HG03108 (cell line): Measurements from ENCODE around the gene STARD3NL.
A peak's percentile ranks its signal among the peaks of the same experiment; 100 is the strongest.
"Not testable (repeated sequence)": the region's sequence is repeated elsewhere in the genome, so short reads cannot be mapped to it uniquely, and the experiment has no call there.

Experiments used
- ATAC-seq: cut with Tn5 transposase; IDR thresholded peaks from one replicate; pipeline ENCODE4 v1.9.1; 2021; ENCODE audit warnings: moderate library complexity; ENCODE audit not compliant: unreplicated experiment

Gene STARD3NL

DNA sequence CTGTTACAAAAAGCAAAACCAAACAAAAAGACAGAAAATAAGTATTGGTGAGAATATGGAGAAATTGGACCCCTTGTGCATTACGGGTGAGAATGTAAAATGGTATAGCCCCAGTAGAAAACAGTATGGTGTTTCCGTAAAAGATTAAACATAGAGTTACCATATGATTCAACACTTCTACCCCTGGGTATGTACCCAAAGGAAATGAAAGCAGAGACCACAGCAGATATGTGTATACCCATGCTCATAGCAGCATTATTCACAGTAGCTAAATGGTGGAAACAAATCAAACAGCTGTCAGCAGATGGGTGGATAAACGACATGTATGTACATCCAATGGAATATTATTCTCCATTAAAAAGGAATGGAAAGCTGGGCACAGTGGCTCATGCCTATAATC is 42.4 kb downstream of the STARD3NL start:
- peak; percentile 48 for ATAC-seq

DNA sequence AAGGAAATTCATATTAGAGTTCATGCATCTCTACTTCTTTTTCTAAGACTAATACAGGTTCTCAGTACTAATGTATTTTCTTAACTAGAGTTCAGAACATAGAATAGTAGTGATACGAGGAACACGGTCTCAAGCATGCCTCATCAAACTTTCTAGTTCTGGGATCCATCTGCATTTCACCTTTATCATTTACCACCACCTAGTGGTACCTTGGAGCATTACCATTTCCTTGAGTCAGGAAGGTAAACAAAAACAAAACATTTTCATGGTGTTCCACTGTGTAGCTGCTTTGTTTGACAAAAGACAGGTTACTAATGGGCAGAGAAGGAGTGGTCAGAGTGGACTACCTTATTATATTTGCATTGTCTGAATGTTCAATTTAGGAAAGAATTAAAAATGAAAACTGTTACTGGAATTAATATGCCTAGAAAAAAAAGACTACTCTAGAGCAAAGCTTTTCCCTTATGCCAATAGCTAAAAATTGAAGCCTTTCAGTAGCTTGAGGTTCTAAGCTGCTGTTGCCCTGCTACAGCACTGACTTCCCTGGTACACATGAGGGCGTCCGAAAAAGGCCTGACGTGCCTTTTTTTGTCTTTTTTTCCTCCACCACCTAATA is 44.5 kb downstream of the STARD3NL start:
- ATAC-seq = peak; percentile 45

DNA sequence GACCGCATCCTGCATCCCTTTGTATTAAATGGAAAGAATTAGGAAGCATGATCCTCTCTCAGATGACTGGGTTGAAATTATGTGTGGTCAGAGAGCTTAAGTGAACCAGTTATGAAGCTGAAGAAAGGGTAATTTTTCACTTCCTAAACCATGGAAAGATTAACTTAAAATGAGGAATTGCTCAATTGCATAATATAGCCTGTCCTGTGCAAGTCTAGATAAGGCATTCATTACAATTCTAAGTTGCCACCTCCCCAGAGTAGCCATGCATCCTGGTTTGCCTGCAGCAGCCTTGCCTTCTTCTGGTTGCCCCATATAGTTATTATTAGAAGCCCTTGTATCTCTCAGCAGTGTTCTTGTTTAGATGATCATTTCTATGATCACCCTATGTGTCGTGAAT is 45.3 kb downstream of the STARD3NL start:
- ATAC-seq = no peak

DNA sequence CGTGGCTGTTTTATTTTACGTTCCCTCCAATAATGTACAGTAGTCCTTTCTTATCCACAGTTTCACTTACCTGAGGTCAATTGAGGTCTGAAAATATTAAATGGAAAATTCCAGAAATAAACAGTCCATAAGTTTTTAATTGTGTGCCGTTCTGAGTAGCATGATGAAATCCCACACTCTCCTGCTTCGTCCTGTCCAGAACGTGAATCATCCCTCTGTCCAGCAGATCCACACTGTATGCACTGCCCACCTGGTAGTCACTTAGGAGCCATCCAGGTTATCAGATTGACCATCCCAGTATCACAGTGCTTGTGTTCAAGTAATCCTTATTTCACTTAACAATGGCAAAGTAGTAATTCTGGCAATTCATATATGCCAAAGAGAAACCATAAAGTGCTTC is 46.3 kb downstream of the STARD3NL start:
- no peak for ATAC-seq

- ATAC-seq = no peak
Observed at GRCh38 chr7:38229386-38229785, 51.3 kb downstream of the STARD3NL start.

DNA sequence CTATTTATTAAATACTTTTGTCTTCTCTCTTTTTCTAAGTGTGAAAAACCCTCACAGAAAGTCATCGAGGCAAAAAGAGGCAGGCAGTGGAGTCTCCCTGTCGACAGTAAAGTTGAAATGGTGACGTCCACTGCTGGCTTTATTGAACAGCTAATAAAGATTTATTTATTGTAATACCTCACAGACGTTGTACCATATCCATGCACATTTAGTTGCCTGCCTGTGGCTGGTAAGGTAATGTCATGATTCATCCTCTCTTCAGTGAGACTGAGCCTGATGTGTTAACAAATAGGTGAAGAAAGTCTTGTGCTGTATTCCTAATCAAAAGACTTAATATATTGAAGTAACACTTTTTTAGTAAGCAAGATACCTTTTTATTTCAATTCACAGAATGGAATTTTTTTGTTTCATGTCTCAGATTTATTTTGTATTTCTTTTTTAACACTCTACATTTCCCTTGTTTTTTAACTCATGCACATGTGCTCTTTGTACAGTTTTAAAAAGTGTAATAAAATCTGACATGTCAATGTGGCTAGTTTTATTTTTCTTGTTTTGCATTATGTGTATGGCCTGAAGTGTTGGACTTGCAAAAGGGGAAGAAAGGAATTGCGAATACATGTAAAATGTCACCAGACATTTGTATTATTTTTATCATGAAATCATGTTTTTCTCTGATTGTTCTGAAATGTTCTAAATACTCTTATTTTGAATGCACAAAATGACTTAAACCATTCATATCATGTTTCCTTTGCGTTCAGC is 52.0 kb downstream of the STARD3NL start:
- no peak for ATAC-seq

DNA sequence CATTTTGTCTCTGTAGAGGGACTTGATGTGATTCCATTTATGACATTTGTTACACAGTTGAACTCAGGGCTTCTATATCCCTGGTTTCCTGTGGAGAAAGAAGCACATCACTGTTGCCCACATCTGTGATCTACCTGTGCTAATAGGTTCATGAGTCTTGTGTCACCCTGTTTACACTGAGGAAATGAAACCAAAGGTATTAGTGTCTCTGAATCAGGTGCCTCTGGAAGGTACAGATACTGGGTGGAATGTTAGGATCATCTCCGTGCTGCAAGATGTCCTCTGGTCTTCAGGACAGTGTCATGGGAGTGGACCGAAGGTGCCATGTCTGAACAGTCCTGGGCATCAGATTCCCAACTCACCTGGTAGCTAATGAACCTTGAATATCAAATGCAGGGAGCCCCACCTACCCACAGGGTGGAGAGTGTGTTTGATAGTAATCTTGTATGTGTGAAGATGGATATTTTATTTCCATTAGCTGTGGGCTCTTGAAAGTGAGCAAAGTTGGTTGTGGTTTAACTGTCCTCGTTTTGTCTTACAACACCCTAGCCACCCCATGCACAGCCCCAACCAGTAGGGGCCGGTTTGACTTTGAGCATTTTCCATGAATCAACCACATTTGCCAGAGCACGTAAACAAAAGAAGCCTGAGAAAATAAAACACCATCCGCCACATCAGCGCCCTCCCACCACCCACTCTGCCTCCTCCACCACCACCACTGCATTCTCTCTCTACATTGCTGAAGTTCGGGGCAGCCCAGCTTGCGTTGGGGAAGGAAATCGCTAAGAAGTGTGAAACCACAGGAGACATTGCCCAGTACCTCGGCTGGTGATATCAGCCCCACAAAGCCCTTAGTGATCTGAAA is 54.7 kb downstream of the STARD3NL start:
- peak; percentile 81 for ATAC-seq

DNA sequence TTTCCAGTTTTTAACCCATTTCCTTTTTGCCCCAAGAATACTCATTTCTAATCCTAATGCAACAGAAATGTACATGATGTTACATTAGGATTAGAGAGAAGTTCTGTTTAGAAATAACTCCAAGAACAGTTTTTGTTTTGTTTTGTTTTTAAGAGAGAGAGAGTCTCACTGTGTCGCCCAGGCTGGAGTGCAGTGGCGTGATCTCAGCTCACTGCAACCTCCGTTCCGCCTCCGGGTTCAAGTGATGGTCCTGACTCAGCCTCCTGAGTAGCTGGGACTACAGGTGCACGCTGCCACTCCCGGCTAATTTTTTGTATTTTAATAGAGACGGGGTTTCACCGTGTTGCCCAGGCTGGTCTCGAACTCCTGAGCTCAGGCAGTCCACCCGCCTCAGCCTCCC is 56.7 kb downstream of the STARD3NL start:
- not testable (repeated sequence) for ATAC-seq

DNA sequence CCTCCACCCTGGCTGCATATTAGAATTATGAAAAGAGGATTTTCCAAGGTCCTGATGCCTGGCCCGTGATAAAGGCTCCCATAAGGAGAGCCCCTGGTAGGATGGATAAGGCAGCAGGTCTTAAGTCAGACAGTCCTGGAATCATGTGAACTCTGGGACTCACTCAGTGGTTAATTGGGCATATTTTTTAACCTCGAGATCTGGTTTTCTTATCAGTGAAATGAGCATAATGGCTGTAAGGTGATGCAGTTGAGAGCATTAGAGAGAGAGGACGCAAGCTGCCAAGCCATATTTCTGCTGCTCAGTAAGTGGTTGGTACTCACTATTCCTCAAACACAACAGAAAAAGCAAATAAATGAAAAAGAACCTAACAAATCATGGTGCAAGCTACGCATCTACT is 57.6 kb downstream of the STARD3NL start:
- no peak for ATAC-seq

DNA sequence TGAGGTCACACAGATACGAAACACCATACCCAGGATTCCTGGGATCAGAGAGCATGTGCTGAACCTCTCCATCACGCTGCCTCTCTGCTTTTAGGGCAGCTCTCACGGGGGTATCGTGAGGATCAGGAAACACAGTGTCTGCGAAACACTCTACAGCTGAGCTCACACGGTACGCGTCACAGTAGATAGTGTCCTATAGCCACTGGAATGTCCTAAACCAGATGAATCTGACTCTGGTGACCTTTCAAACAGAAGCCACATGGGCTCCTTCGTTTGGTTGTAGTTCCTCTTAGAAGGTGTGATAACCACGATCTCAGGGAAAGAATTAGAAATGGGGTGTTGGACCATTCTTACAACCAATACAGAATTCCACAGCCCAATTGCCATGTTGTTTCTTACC is 61.1 kb downstream of the STARD3NL start:
- not testable (repeated sequence) for ATAC-seq

DNA sequence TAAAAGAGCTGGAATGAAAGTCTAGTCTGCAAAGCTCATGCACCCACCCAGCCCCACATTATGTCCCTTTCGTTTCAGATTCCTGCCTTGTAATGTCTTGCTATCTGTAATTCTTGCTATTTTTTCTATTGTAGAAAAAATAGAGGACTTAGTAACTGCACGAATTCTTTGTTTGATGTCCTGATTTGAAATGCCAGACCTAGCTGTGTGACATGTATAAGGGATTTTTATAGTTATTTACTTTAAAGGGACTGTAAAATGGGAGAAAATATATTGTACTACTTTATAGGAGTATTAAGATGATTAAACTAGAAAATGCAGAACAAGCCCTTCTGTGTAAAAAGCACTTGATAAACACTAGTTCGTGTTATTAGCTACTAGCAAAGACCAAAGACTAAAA is 63.0 kb downstream of the STARD3NL start:
- no peak for ATAC-seq

DNA sequence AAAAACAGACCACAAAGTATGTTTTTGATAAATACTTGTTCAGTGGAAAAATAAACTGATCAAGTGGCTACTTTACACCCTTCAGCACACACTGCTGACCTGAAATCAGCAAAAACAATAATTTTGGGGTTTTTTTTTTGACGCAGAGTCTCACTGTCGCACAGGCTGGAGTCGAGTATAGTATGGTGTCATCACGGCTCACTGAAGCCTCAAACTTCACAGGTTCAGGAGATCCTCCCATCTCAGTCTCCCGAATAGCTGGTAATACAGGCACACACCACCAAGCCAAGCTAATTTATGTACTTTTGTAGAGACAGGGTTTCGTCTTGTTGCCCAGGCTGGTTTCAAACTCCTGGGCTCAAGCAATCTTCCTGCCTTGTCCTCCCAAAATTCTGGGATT is 64.8 kb downstream of the STARD3NL start:
- no peak for ATAC-seq

- ATAC-seq = not testable (repeated sequence)
Observed at GRCh38 chr7:38243345-38243744, 65.3 kb downstream of the STARD3NL start.

GRCh38 chr7:38244516-38244915 is 66.5 kb downstream of the STARD3NL start:
- no peak for ATAC-seq

DNA sequence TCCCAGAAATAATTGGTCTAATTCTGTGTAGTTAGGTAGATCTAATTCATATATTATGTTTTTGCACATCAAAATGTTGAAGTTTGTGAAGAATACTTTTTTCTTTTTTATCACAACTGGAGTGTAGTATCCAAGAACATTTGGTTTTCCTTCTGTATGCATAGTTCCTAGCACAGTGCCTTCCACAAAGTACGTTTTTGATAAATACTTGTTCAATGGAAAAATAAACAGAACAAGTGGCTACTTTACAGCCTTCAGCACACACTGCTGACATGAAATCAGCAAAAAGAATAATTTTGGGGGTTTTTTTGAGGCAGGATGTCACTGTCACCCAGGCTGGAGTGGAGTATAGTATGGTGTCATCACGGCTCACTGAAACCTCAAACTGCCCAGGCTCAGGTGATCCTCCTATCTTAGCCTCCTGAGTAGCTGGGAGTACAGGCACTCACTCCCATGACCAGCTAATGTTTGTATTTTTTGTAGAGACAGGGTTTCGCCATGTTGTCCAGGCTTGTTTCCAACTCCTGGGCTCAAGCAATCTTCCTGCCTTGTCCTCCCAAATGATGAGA is 67.4 kb downstream of the STARD3NL start:
- no peak for ATAC-seq

DNA sequence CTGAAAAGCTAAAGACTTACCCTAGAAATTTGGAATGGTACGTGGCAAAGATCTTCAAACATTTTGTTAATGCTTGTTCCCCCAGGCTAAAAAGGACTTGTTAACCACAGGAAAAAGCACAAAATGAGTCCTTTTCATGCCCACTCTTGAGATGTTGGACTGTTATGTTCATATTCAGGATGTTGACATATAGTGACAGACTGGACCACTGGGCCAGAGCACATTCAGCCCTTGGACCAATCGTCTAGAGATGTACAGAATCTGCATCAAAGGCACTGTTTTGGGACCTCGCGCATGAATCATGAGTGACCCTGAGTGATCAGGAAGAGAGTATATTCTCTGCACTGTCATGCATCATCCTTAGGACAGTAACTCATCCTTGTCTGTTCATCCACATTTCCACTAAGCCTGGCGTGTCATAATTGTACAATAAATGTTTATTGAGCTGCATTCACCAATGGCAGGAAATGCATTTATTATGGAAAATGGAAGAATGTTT is 70.1 kb downstream of the STARD3NL start:
- no peak for ATAC-seq

DNA sequence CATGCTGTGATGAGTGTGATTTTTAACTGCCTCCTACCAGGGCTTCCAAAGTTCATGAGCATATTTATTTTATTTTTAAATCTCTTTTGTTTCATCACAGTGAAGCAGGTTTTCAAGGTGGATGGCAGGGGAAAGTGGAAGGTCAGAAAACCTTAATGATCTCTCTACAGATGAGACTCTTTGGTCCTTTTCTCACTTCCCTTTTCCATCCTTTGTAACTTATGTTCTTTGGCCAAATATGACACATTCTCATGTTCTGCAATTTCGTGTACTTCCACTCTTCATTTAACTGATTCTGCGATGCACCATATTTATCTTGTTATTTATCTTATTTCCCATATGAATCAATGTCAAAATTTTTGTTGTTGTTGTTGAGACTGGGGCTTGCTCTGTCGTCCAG is 71.8 kb downstream of the STARD3NL start:
- peak; percentile 92 for ATAC-seq

DNA sequence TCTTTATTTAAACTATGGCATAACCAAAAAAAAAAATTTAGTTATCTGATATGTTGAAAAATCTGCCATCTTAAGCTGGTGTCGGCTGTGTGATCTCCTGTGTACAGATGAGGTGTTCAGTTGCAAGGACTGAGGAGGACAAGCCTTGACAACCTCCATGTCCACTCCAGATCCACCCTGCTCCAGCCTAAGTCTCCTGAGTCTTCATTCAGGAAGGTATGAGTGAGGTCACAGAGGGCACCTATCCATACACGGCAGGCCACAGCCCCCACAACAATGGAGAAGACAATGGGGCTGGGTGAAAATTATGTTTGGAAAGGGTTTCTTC is 79.3 kb downstream of the STARD3NL start:
- ATAC-seq = no peak

DNA sequence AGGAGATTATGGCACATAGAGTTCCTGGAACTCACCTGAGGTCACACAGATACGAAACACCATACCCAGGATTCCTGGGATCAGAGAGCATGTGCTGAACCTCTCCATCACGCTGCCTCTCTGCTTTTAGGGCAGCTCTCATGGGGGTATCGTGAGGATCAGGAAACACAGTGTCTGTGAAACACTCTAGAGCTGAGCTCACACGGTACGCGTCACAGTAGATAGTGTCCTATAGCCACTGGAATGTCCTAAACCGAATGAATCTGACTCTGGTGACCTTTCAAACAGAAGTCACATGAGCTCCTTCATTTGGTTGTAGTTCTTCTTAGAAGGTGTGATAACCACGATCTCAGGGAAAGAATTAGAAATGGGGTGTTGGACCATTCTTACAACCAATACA is 81.1 kb downstream of the STARD3NL start:
- not testable (repeated sequence) for ATAC-seq

- not testable (repeated sequence) for ATAC-seq
Observed at GRCh38 chr7:38261601-38262000, 83.6 kb downstream of the STARD3NL start.

DNA sequence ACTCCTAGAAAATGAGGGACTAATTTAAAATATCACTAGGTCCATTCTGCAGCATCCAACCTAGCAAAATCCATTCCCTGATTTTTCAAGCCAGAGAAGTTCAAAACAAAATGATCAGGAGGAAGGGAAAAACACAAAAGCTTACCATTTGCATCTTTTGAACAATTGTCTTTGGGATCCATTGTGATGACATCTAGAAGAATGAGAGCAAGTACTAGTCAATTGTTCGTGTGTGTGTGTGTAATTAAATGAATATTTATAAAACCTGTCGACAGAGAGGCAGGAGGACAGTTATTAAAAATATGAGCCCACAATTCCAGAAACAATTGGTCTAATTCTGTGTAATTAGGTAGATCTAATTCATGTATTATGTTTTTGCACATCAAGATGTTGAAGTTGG is 84.0 kb downstream of the STARD3NL start:
- ATAC-seq = not testable (repeated sequence)
